ENCODE measurements around the gene MRPL36.
"Not testable (repeated sequence)": the region's sequence is repeated elsewhere in the genome, so short reads cannot be mapped to it uniquely, and the experiment has no call there.

DNA sequence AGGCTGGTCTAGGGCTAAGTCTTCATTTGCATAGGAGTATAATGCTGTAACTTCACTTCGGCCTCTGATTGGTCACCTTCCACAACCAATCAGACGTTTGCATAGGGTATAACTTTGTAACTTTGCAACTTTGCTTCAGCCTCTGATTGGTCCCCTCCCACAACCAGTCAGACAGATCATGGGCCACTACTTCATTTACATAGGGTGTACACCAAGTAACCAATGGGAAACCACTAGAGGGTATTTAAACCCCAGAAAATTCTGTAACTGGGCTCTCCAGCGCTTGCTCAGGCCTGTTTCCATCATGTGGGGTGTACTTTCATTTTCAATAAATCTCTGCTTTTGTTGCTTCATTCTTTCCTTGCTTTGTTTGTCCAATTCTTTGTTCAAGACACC lies 10.2 kb downstream of the MRPL36 start:
- not testable (repeated sequence) for TF ChIP-seq POLR2AphosphoS5 (IDR thresholded peaks at IDR 0.05; ENCODE audit: low read depth); EZH2phosphoT487 (IDR thresholded peaks at IDR 0.05; ENCODE audit: unreplicated experiment); EZH2 (IDR thresholded peaks at IDR 0.05; ENCODE audit: low read depth, unreplicated experiment); CREB1 (CRISPR knock-in tag; IDR thresholded peaks at IDR 0.05; ENCODE audit: low read depth); ZNF331 (CRISPR knock-in tag; IDR thresholded peaks at IDR 0.05; ENCODE audit: low read depth); JUNB (IDR thresholded peaks at IDR 0.05; ENCODE audit: unreplicated experiment); ZNF114 (CRISPR knock-in tag; IDR thresholded peaks at IDR 0.05); NANOG (IDR thresholded peaks at IDR 0.05; ENCODE audit: borderline replicate concordance); STAT1 (IDR thresholded peaks at IDR 0.05; ENCODE audit: unreplicated experiment)
- TF ChIP-seq, protein P1, sequence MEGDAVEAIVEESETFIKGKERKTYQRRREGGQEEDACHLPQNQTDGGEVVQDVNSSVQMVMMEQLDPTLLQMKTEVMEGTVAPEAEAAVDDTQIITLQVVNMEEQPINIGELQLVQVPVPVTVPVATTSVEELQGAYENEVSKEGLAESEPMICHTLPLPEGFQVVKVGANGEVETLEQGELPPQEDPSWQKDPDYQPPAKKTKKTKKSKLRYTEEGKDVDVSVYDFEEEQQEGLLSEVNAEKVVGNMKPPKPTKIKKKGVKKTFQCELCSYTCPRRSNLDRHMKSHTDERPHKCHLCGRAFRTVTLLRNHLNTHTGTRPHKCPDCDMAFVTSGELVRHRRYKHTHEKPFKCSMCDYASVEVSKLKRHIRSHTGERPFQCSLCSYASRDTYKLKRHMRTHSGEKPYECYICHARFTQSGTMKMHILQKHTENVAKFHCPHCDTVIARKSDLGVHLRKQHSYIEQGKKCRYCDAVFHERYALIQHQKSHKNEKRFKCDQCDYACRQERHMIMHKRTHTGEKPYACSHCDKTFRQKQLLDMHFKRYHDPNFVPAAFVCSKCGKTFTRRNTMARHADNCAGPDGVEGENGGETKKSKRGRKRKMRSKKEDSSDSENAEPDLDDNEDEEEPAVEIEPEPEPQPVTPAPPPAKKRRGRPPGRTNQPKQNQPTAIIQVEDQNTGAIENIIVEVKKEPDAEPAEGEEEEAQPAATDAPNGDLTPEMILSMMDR (conservative IDR thresholded peaks at IDR 0.05; ENCODE audit: low read depth in 2 of 2), result not testable (repeated sequence)
- TF ChIP-seq, protein P2, sequence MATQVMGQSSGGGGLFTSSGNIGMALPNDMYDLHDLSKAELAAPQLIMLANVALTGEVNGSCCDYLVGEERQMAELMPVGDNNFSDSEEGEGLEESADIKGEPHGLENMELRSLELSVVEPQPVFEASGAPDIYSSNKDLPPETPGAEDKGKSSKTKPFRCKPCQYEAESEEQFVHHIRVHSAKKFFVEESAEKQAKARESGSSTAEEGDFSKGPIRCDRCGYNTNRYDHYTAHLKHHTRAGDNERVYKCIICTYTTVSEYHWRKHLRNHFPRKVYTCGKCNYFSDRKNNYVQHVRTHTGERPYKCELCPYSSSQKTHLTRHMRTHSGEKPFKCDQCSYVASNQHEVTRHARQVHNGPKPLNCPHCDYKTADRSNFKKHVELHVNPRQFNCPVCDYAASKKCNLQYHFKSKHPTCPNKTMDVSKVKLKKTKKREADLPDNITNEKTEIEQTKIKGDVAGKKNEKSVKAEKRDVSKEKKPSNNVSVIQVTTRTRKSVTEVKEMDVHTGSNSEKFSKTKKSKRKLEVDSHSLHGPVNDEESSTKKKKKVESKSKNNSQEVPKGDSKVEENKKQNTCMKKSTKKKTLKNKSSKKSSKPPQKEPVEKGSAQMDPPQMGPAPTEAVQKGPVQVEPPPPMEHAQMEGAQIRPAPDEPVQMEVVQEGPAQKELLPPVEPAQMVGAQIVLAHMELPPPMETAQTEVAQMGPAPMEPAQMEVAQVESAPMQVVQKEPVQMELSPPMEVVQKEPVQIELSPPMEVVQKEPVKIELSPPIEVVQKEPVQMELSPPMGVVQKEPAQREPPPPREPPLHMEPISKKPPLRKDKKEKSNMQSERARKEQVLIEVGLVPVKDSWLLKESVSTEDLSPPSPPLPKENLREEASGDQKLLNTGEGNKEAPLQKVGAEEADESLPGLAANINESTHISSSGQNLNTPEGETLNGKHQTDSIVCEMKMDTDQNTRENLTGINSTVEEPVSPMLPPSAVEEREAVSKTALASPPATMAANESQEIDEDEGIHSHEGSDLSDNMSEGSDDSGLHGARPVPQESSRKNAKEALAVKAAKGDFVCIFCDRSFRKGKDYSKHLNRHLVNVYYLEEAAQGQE (IDR thresholded peaks at IDR 0.05; ENCODE audit: unreplicated experiment), result not testable (repeated sequence)
- TF ChIP-seq, protein P3, sequence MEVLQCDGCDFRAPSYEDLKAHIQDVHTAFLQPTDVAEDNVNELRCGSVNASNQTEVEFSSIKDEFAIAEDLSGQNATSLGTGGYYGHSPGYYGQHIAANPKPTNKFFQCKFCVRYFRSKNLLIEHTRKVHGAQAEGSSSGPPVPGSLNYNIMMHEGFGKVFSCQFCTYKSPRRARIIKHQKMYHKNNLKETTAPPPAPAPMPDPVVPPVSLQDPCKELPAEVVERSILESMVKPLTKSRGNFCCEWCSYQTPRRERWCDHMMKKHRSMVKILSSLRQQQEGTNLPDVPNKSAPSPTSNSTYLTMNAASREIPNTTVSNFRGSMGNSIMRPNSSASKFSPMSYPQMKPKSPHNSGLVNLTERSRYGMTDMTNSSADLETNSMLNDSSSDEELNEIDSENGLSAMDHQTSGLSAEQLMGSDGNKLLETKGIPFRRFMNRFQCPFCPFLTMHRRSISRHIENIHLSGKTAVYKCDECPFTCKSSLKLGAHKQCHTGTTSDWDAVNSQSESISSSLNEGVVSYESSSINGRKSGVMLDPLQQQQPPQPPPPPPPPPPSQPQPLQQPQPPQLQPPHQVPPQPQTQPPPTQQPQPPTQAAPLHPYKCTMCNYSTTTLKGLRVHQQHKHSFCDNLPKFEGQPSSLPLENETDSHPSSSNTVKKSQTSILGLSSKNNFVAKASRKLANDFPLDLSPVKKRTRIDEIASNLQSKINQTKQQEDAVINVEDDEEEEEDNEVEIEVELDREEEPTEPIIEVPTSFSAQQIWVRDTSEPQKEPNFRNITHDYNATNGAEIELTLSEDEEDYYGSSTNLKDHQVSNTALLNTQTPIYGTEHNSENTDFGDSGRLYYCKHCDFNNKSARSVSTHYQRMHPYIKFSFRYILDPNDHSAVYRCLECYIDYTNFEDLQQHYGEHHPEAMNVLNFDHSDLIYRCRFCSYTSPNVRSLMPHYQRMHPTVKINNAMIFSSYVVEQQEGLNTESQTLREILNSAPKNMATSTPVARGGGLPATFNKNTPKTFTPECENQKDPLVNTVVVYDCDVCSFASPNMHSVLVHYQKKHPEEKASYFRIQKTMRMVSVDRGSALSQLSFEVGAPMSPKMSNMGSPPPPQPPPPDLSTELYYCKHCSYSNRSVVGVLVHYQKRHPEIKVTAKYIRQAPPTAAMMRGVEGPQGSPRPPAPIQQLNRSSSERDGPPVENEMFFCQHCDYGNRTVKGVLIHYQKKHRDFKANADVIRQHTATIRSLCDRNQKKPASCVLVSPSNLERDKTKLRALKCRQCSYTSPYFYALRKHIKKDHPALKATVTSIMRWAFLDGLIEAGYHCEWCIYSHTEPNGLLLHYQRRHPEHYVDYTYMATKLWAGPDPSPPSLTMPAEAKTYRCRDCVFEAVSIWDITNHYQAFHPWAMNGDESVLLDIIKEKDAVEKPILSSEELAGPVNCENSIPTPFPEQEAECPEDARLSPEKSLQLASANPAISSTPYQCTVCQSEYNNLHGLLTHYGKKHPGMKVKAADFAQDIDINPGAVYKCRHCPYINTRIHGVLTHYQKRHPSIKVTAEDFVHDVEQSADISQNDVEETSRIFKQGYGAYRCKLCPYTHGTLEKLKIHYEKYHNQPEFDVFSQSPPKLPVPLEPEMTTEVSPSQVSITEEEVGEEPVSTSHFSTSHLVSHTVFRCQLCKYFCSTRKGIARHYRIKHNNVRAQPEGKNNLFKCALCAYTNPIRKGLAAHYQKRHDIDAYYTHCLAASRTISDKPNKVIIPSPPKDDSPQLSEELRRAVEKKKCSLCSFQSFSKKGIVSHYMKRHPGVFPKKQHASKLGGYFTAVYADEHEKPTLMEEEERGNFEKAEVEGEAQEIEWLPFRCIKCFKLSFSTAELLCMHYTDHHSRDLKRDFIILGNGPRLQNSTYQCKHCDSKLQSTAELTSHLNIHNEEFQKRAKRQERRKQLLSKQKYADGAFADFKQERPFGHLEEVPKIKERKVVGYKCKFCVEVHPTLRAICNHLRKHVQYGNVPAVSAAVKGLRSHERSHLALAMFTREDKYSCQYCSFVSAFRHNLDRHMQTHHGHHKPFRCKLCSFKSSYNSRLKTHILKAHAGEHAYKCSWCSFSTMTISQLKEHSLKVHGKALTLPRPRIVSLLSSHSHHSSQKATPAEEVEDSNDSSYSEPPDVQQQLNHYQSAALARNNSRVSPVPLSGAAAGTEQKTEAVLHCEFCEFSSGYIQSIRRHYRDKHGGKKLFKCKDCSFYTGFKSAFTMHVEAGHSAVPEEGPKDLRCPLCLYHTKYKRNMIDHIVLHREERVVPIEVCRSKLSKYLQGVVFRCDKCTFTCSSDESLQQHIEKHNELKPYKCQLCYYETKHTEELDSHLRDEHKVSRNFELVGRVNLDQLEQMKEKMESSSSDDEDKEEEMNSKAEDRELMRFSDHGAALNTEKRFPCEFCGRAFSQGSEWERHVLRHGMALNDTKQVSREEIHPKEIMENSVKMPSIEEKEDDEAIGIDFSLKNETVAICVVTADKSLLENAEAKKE (CRISPR knock-in tag; IDR thresholded peaks at IDR 0.05), result not testable (repeated sequence)
- TF ChIP-seq, protein P4, sequence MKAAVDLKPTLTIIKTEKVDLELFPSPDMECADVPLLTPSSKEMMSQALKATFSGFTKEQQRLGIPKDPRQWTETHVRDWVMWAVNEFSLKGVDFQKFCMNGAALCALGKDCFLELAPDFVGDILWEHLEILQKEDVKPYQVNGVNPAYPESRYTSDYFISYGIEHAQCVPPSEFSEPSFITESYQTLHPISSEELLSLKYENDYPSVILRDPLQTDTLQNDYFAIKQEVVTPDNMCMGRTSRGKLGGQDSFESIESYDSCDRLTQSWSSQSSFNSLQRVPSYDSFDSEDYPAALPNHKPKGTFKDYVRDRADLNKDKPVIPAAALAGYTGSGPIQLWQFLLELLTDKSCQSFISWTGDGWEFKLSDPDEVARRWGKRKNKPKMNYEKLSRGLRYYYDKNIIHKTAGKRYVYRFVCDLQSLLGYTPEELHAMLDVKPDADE (IDR thresholded peaks at IDR 0.05), result not testable (repeated sequence)

All from GM23338 (cell line).